H9 (cell line): ENCODE measurements around the gene HNF4A. TPM values are rescaled to one million over a fixed set of nuclear protein-coding genes. Genes with fewer than 3 reads are reported as not detected.

Source experiments
- DNase-seq: peaks from one replicate; pipeline ENCODE4 v3.0.0-alpha.2; 2017
- H2AFZ ChIP-seq: one replicate; pipeline ENCODE4 v1.6.1; 2013; ENCODE audit warnings: mild to moderate bottlenecking, low read length, control low read depth, moderate library complexity
- H2AK5ac ChIP-seq: 2 replicates; pipeline ENCODE4 v1.6.1; 2013; ENCODE audit warnings: low read length, control low read depth, mixed read lengths; ENCODE audit not compliant: insufficient read length
- H2BK120ac ChIP-seq: one replicate; pipeline ENCODE4 v1.6.1; 2013; ENCODE audit warnings: low read depth, mild to moderate bottlenecking, low read length, control low read depth, inconsistent platforms; ENCODE audit not compliant: poor library complexity, severe bottlenecking
- H2BK12ac ChIP-seq: 2 replicates; pipeline ENCODE4 v1.6.1; 2013; ENCODE audit warnings: low read length, control low read depth, mixed read lengths, low read depth; ENCODE audit not compliant: insufficient read length
- H2BK15ac ChIP-seq: 2 replicates; pipeline ENCODE4 v1.6.1; 2013; ENCODE audit warnings: low read depth, low read length, control low read depth
- H2BK20ac ChIP-seq: one replicate; pipeline ENCODE4 v1.6.1; 2013; ENCODE audit warnings: low read depth, mild to moderate bottlenecking, low read length, control low read depth, inconsistent platforms; ENCODE audit not compliant: poor library complexity, severe bottlenecking
- H2BK5ac ChIP-seq: 2 replicates; pipeline ENCODE4 v1.6.1; 2013; ENCODE audit warnings: low read length, control low read depth, mixed read lengths; ENCODE audit not compliant: insufficient read length
- H3K14ac ChIP-seq: 2 replicates; pipeline ENCODE4 v1.6.1; 2013; ENCODE audit warnings: low read length, control low read depth; ENCODE audit not compliant: insufficient read depth
- H3K18ac ChIP-seq: 2 replicates; pipeline ENCODE4 v1.6.1; 2013; ENCODE audit warnings: low read depth, mild to moderate bottlenecking, mixed read lengths, low read length, control low read depth; ENCODE audit not compliant: insufficient read length
- H3K23ac ChIP-seq: 2 replicates; pipeline ENCODE4 v1.6.1; 2013; ENCODE audit warnings: low read length, control low read depth, mixed read lengths, low read depth; ENCODE audit not compliant: insufficient read length
- H3K23me2 ChIP-seq: 2 replicates; pipeline ENCODE4 v1.6.1; 2013; ENCODE audit warnings: low read depth, mild to moderate bottlenecking, mixed read lengths, low read length, control low read depth; ENCODE audit not compliant: insufficient read length, poor library complexity, severe bottlenecking
- H3K27ac ChIP-seq: 2 replicates; pipeline ENCODE4 v1.5.1; 2013; ENCODE audit warnings: low read length, control low read depth, mixed read lengths, low read depth; ENCODE audit not compliant: insufficient read length
- H3K27me3 ChIP-seq: 2 replicates; pipeline ENCODE4 v1.6.1; 2013; ENCODE audit warnings: low read length, control low read depth, inconsistent platforms; ENCODE audit not compliant: insufficient read depth
- H3K4ac ChIP-seq: 2 replicates; pipeline ENCODE4 v1.6.1; 2013; ENCODE audit warnings: low read depth, mild to moderate bottlenecking, control low read depth, inconsistent platforms, low read length, moderate library complexity
- H3K4me1 ChIP-seq: 2 replicates; pipeline ENCODE4 v1.6.1; 2013; ENCODE audit warnings: low read length, control low read depth, inconsistent platforms; ENCODE audit not compliant: insufficient read depth
- H3K4me2 ChIP-seq: 2 replicates; pipeline ENCODE4 v1.6.1; 2013; ENCODE audit warnings: low read length, control low read depth, mixed read lengths; ENCODE audit not compliant: insufficient read length, insufficient read depth
- H3K56ac ChIP-seq: 2 replicates; pipeline ENCODE4 v1.6.1; 2013; ENCODE audit warnings: low read depth, mild to moderate bottlenecking, mixed read lengths, low read length, control low read depth; ENCODE audit not compliant: insufficient read length
- H3K79me1 ChIP-seq: 2 replicates; pipeline ENCODE4 v1.6.1; 2013; ENCODE audit warnings: low read depth, mild to moderate bottlenecking, moderate library complexity, low read length, control low read depth, inconsistent platforms; ENCODE audit not compliant: insufficient read depth, poor library complexity, severe bottlenecking
- H3K79me2 ChIP-seq: 2 replicates; pipeline ENCODE4 v1.6.1; 2013; ENCODE audit warnings: low read length, control low read depth, inconsistent platforms; ENCODE audit not compliant: insufficient read depth
- H3K9ac ChIP-seq: 2 replicates; pipeline ENCODE4 v1.6.1; 2013; ENCODE audit warnings: low read length, control low read depth, mixed read lengths; ENCODE audit not compliant: insufficient read length; ENCODE audit errors: extremely low read depth
- H3K9me3 ChIP-seq: one replicate; pipeline ENCODE4 v1.6.1; 2013; ENCODE audit warnings: low read depth, low read length, inconsistent platforms; ENCODE audit not compliant: control insufficient read depth
- H3T11ph ChIP-seq: one replicate; pipeline ENCODE4 v1.6.1; 2013; ENCODE audit warnings: mild to moderate bottlenecking, low read length, control low read depth, inconsistent platforms
- H4K20me1 ChIP-seq: one replicate; pipeline ENCODE4 v1.6.1; 2013; ENCODE audit not compliant: control insufficient read depth, insufficient read length, insufficient read depth
- H4K5ac ChIP-seq: 2 replicates; pipeline ENCODE4 v1.6.1; 2013; ENCODE audit warnings: low read depth, mild to moderate bottlenecking, mixed read lengths, low read length, control low read depth; ENCODE audit not compliant: insufficient read length
- H4K8ac ChIP-seq: replicated peaks from 2 replicates; pipeline ENCODE4 v1.6.1; 2013; ENCODE audit warnings: low read length, control low read depth, mixed read lengths, low read depth; ENCODE audit not compliant: insufficient read length
- H4K91ac ChIP-seq: 2 replicates; pipeline ENCODE4 v1.6.1; 2013; ENCODE audit warnings: low read depth, mild to moderate bottlenecking, moderate library complexity, mixed read lengths, low read length, control low read depth; ENCODE audit not compliant: insufficient read length
- H3K27ac Mint-ChIP-seq, 3 experiments: 2 replicates in 2 of 3; 3 replicates in 1 of 3; pipeline ENCODE4 v1.8.0; 2020 to 2021; ENCODE audit warnings: mixed read lengths in 3 of 3, mild to moderate bottlenecking in 1 of 3, moderate library complexity in 1 of 3
- H3K27me3 Mint-ChIP-seq: 2 replicates; pipeline ENCODE4 v1.8.0; 2021; ENCODE audit warnings: low read depth, mild to moderate bottlenecking, moderate library complexity, mixed read lengths
- H3K36me3 Mint-ChIP-seq, 3 experiments: 2 replicates in 2 of 3; 3 replicates in 1 of 3; pipeline ENCODE4 v1.8.0; 2020 to 2021; ENCODE audit warnings: low read depth in 3 of 3, mixed read lengths in 3 of 3; ENCODE audit not compliant: insufficient read depth in 1 of 3
- H3K4me1 Mint-ChIP-seq, 2 experiments: 2 replicates each; pipeline ENCODE4 v1.8.0; 2020; ENCODE audit warnings: mixed read lengths in 2 of 2
- H3K4me3 Mint-ChIP-seq, 2 experiments: 2 replicates in 1 of 2; 3 replicates in 1 of 2; pipeline ENCODE4 v1.8.0; 2020 to 2021; ENCODE audit warnings: mild to moderate bottlenecking in 2 of 2, mixed read lengths in 2 of 2, moderate library complexity in 1 of 2
- H3K9me3 Mint-ChIP-seq, 2 experiments: 2 replicates in 1 of 2; 3 replicates in 1 of 2; pipeline ENCODE4 v1.8.0; 2020; ENCODE audit warnings: mild to moderate bottlenecking in 2 of 2, mixed read lengths in 2 of 2, moderate library complexity in 1 of 2
- WGBS: extraction: QIAGEN DNeasy Blood & Tissue Kit; methylation state at CpG from one replicate; pipeline ENCODE4 v1.1.7; 2013; ENCODE audit warnings: missing lambda C conversion rate, low lambda C conversion rate, mixed read lengths; ENCODE audit not compliant: insufficient read length; ENCODE audit errors: extremely low coverage; 5-methylcytosine and 5-hydroxymethylcytosine counted together
- total RNA-seq: library from RNA; stranded (reverse); gene quantifications from 2 replicates; pipeline ENCODE4 v1.2.1, GENCODE V29; 2021
- TF ChIP-seq, protein P1 (sequence below): fragments of 200-600 bp; sonication (generic); conservative IDR thresholded peaks from 3 replicates; pipeline ENCODE4 v1.8.0; 2021; ENCODE audit warnings: antibody characterized with exemption, mild to moderate bottlenecking

The HNF4A gene
- total RNA-seq, 1 experiment from 2014 or later: not detected

DNA sequence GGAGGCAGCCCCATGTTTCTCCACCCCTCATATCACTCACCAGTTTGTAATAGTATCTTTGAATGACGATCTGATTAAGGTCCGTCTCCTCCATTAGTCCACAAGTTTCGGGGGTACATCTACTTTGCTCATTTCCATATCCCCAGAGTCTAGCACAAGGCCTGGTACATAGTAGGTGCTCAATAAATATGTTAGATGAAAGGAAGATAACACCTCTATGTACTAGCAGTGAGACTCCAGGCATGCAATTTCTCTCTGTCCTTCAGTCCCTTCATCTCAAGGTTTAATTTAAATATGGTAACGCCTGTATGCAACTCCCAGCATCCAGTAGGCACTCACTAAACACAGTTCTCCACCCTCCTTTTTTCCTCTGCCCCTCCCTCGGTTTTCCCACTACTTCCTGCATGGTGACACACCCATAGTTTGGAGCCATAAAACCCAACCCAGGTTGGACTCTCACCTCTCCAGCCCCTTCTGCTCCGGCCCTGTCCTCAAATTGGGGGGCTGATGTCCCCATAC is 461 bp upstream of the HNF4A start:
- no peak overlapping the region for H2AFZ ChIP-seq
- no peak overlapping the region for H2BK20ac ChIP-seq
- no peaks in the 10 kb centered on the region for H3K79me1 ChIP-seq
- no peak overlapping the region for H3K56ac ChIP-seq
- no peaks in the 10 kb centered on the region for H3K23me2 ChIP-seq
- no peak overlapping the region for H3K18ac ChIP-seq
- peaks cover 2% of the 10 kb centered on the region for H3K27me3 Mint-ChIP-seq
- no peak overlapping the region for H3K4ac ChIP-seq
- no peaks in the 10 kb centered on the region for H3K9me3 ChIP-seq
- no peak overlapping the region for H4K91ac ChIP-seq
- no peaks in the 10 kb centered on the region for H3K4me1 ChIP-seq
- no peak overlapping the region for H2BK15ac ChIP-seq
- H3K4me3 Mint-ChIP-seq: no peak overlapping the region; a peak in 1 of 5 replicates
- no peak overlapping the region for H2AK5ac ChIP-seq
- H3K36me3 Mint-ChIP-seq: no peaks in the 10 kb centered on the region
- no peak overlapping the region for H2BK120ac ChIP-seq
- no peak for DNase-seq
- H3K9ac ChIP-seq: no peak overlapping the region
- no peak overlapping the region for H2BK12ac ChIP-seq
- no peak overlapping the region for H3K27ac ChIP-seq
- no CpG with 5 or more reads among the region's 6 CpGs for WGBS
- no peak overlapping the region for H4K5ac ChIP-seq
- H3K4me1 Mint-ChIP-seq: peaks cover 6 to 15% of the 10 kb centered on the region in 2 experiments; a peak in 3 of 4 replicates
- no peak overlapping the region for H3T11ph ChIP-seq
- H3K4me2 ChIP-seq: no peak overlapping the region
- no peak overlapping the region for H3K27ac Mint-ChIP-seq
- H3K14ac ChIP-seq: no peak overlapping the region
- H3K79me2 ChIP-seq: no peaks in the 10 kb centered on the region
- H4K8ac ChIP-seq: no peak overlapping the region
- no peaks in the 10 kb centered on the region for H4K20me1 ChIP-seq
- H2BK5ac ChIP-seq: no peak overlapping the region
- no peaks in the 10 kb centered on the region for H3K9me3 Mint-ChIP-seq
- no peak overlapping the region for H3K23ac ChIP-seq
- TF ChIP-seq, protein P1, sequence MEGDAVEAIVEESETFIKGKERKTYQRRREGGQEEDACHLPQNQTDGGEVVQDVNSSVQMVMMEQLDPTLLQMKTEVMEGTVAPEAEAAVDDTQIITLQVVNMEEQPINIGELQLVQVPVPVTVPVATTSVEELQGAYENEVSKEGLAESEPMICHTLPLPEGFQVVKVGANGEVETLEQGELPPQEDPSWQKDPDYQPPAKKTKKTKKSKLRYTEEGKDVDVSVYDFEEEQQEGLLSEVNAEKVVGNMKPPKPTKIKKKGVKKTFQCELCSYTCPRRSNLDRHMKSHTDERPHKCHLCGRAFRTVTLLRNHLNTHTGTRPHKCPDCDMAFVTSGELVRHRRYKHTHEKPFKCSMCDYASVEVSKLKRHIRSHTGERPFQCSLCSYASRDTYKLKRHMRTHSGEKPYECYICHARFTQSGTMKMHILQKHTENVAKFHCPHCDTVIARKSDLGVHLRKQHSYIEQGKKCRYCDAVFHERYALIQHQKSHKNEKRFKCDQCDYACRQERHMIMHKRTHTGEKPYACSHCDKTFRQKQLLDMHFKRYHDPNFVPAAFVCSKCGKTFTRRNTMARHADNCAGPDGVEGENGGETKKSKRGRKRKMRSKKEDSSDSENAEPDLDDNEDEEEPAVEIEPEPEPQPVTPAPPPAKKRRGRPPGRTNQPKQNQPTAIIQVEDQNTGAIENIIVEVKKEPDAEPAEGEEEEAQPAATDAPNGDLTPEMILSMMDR: no peak
- H3K27me3 ChIP-seq: no peaks in the 10 kb centered on the region
